Measurements from ENCODE around the gene TEAD1.

Gene TEAD1

DNA sequence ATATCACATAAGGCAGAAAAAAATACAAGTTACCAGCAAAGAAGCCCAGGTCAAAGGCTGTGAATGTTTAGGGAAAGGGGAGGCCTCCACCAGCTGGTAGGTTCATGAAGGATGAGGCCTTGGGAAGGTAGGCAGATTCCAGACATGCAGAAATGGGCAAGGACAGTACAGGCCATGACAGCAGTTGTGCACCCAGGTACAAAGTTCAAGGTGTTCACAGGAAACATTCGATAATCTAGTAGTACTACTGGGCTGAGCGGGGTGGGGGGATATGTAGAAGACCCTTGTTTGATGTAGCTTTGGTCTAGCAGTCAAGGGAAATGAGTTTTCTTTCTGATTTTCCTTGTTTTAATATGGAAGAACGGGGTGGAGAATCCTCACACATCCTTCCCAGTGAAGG is 182.1 kb downstream of the TEAD1 start:
- no peak overlapping the region for H3K4me3 ChIP-seq (replicated peaks; ENCODE audit: insufficient read depth, low read length)
- no peaks in the 10 kb centered on the region for H3K27me3 ChIP-seq (ENCODE audit: insufficient read depth, poor library complexity, severe bottlenecking)
- DNase-seq (ENCODE audit: low read depth in 1 of 2, low spot score in 1 of 2) = no peak
- TF ChIP-seq GABPA (IDR thresholded peaks at IDR 0.05; ENCODE audit: low read depth) (no peak), POLR2AphosphoS5 (IDR thresholded peaks at IDR 0.05; ENCODE audit: low read depth) (no peak)
- no peak overlapping the region for H3K27ac ChIP-seq (replicated peaks)

DNA sequence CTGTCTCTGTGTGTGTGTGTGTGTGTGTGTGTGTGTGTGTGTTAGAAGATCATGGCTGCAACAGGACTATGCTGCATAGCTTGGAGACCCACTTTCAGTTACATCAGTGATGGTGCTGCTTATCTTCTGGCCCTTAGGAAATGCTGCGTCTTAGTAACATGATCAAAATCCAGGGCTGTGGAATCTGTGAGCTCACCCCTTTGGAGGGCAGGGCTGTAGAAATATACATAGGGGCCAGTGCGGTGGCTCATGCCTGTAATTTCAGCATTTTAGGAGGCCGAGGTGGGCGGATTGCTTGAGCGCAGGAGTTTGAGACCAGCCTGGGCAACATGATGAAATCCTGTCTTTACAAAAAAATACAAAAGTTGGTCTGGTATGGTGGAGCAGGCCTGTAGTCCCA is 183.4 kb downstream of the TEAD1 start:
- no peaks in the 10 kb centered on the region for H3K27me3 ChIP-seq (ENCODE audit: insufficient read depth, poor library complexity, severe bottlenecking)
- TF ChIP-seq, protein P1, sequence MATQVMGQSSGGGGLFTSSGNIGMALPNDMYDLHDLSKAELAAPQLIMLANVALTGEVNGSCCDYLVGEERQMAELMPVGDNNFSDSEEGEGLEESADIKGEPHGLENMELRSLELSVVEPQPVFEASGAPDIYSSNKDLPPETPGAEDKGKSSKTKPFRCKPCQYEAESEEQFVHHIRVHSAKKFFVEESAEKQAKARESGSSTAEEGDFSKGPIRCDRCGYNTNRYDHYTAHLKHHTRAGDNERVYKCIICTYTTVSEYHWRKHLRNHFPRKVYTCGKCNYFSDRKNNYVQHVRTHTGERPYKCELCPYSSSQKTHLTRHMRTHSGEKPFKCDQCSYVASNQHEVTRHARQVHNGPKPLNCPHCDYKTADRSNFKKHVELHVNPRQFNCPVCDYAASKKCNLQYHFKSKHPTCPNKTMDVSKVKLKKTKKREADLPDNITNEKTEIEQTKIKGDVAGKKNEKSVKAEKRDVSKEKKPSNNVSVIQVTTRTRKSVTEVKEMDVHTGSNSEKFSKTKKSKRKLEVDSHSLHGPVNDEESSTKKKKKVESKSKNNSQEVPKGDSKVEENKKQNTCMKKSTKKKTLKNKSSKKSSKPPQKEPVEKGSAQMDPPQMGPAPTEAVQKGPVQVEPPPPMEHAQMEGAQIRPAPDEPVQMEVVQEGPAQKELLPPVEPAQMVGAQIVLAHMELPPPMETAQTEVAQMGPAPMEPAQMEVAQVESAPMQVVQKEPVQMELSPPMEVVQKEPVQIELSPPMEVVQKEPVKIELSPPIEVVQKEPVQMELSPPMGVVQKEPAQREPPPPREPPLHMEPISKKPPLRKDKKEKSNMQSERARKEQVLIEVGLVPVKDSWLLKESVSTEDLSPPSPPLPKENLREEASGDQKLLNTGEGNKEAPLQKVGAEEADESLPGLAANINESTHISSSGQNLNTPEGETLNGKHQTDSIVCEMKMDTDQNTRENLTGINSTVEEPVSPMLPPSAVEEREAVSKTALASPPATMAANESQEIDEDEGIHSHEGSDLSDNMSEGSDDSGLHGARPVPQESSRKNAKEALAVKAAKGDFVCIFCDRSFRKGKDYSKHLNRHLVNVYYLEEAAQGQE (IDR thresholded peaks at IDR 0.05; ENCODE audit: insufficient replicate concordance, low read depth) = no peak
- TF ChIP-seq GABPA (IDR thresholded peaks at IDR 0.05; ENCODE audit: low read depth) = no peak
- H3K27ac ChIP-seq (replicated peaks) = no peak overlapping the region
- no peak for DNase-seq (ENCODE audit: low read depth in 1 of 2, low spot score in 1 of 2)
- no peak overlapping the region for H3K4me3 ChIP-seq (replicated peaks; ENCODE audit: insufficient read depth, low read length)

DNA sequence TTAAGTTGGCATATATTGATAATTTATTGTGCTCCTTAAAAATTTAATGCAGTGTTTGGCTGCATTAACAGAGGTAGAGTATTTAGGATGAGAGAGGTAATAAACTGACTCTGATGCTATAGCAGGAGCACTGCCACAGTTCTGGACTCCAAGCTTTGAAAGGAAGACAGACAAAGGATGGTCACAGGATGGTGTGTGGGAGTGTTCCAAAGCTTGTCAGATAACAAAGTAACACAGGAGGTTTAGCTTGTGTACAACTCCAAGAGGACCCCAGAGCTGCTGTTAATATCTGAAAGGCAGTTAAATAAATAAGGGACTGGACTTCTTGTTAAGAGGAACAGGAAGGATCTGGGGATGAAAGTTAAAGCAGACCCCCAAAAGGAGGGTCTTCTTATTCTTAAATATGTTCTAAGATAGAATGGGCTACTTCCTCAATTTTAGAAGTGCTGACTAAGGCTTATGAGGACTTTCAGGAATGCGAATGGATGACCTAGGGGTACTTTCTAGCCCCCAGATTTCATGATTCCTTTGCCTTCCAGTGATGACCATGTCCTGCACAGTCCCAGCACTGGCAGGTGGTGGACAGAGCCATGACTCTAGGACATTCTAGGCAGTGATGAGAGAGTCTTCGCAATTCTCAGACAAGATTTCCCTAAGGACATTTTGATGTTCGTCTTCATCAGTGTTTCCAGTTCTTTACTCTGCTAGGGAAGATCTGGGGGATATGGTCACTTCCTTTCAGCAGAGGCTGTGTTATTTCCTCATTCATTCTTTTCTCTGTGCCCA is 185.8 kb downstream of the TEAD1 start:
- TF ChIP-seq SPI1 (IDR thresholded peaks at IDR 0.05; ENCODE audit: borderline replicate concordance, low read depth) = no peak
- TF ChIP-seq GABPA (IDR thresholded peaks at IDR 0.05; ENCODE audit: low read depth) = no peak
- TF ChIP-seq, protein P2, sequence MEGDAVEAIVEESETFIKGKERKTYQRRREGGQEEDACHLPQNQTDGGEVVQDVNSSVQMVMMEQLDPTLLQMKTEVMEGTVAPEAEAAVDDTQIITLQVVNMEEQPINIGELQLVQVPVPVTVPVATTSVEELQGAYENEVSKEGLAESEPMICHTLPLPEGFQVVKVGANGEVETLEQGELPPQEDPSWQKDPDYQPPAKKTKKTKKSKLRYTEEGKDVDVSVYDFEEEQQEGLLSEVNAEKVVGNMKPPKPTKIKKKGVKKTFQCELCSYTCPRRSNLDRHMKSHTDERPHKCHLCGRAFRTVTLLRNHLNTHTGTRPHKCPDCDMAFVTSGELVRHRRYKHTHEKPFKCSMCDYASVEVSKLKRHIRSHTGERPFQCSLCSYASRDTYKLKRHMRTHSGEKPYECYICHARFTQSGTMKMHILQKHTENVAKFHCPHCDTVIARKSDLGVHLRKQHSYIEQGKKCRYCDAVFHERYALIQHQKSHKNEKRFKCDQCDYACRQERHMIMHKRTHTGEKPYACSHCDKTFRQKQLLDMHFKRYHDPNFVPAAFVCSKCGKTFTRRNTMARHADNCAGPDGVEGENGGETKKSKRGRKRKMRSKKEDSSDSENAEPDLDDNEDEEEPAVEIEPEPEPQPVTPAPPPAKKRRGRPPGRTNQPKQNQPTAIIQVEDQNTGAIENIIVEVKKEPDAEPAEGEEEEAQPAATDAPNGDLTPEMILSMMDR (IDR thresholded peaks at IDR 0.05; ENCODE audit: insufficient read depth, low read length) = no peak
- TF ChIP-seq, protein P1 (IDR thresholded peaks at IDR 0.05; ENCODE audit: insufficient replicate concordance, low read depth) = no peak
- TF ChIP-seq POLR2AphosphoS5 (IDR thresholded peaks at IDR 0.05; ENCODE audit: low read depth) = no peak
- no peak overlapping the region for H3K27ac ChIP-seq (replicated peaks)
- no peak for DNase-seq (ENCODE audit: low read depth in 1 of 2, low spot score in 1 of 2)

DNA sequence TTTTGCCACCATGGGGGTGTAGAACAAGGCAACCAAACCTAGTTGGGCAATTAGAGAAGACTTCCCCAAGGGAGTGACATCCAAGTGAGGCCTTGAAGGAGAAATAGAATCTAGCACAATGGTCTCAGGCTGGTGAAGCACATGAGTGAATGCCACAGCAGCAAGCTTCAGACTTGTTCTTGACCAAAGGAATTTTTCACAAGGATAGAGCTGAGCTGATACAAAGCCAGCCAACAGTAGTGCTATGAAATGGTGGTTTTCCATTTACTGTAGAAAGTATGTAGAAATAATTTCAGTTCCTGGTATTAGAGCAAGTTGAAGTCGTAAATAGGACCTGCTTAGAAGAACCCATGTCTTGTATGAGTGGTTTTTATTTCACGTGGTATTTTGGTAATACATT is 186.6 kb downstream of the TEAD1 start:
- TF ChIP-seq, protein P2 (IDR thresholded peaks at IDR 0.05; ENCODE audit: insufficient read depth, low read length) = no peak
- TF ChIP-seq GABPA (IDR thresholded peaks at IDR 0.05; ENCODE audit: low read depth) (no peak), POLR2AphosphoS5 (IDR thresholded peaks at IDR 0.05; ENCODE audit: low read depth) (no peak), SPI1 (IDR thresholded peaks at IDR 0.05; ENCODE audit: borderline replicate concordance, low read depth) (no peak)
- TF ChIP-seq, protein P1 (IDR thresholded peaks at IDR 0.05; ENCODE audit: insufficient replicate concordance, low read depth) = no peak
- no peak for DNase-seq (ENCODE audit: low read depth in 1 of 2, low spot score in 1 of 2)
- Histone ChIP-seq H3K27me3 (ENCODE audit: insufficient read depth, poor library complexity, severe bottlenecking) (peaks cover 5% of the 10 kb centered on the region), H3K4me3 (replicated peaks; ENCODE audit: insufficient read depth, low read length) (no peak overlapping the region), H3K27ac (replicated peaks) (no peak overlapping the region)

More for the DNA sequence above, 185.8 kb downstream of the TEAD1 start:
- H3K4me3 ChIP-seq (replicated peaks; ENCODE audit: insufficient read depth, low read length) = no peak overlapping the region
- peaks cover 5% of the 10 kb centered on the region for H3K27me3 ChIP-seq (ENCODE audit: insufficient read depth, poor library complexity, severe bottlenecking)
